ENCODE results near the gene ADSL. TPM values are rescaled to one million over a fixed set of nuclear protein-coding genes. Genes with fewer than 3 reads are reported as not detected.

ADSL gene
- total and polyA plus RNA-seq, 9 of the 15 experiments (the other 6 are each of a cell fraction or from before 2014, with no cell fraction given), result 112 to 322 (median 146) TPM

GRCh38 chr22:40322021-40322420, 24.3 kb upstream of the ADSL start (continued):
- TF ChIP-seq TFAP4 (CRISPR knock-in tag; IDR thresholded peaks at IDR 0.05; ENCODE audit: borderline replicate concordance) (no peak), CBFB (CRISPR knock-in tag; IDR thresholded peaks at IDR 0.05) (no peak), MYBL2 (IDR thresholded peaks at IDR 0.05; ENCODE audit: low read depth) (no peak), MYBL2 (CRISPR knock-in tag; IDR thresholded peaks at IDR 0.05; ENCODE audit: borderline replicate concordance) (no peak), SRSF3 (IDR thresholded peaks at IDR 0.05; ENCODE audit: insufficient read depth, low read length) (no peak), STAT5B (CRISPR knock-in tag; IDR thresholded peaks at IDR 0.05) (no peak), RB1 (IDR thresholded peaks at IDR 0.05; ENCODE audit: low read depth) (no peak), ZNF212 (CRISPR knock-in tag; IDR thresholded peaks at IDR 0.05) (no peak), FOS (IDR thresholded peaks at IDR 0.05; ENCODE audit: extremely low read depth, insufficient read length) (no peak), PHF21A (IDR thresholded peaks at IDR 0.05; ENCODE audit: borderline replicate concordance, low read depth) (no peak), ILF3 (IDR thresholded peaks at IDR 0.05; ENCODE audit: borderline replicate concordance) (no peak), ZNF644 (tag; IDR thresholded peaks at IDR 0.05; ENCODE audit: low read depth) (no peak), NFYB (IDR thresholded peaks at IDR 0.05; ENCODE audit: extremely low read depth, insufficient read length) (no peak), TEAD1 (CRISPR knock-in tag; IDR thresholded peaks at IDR 0.05) (no peak), HNRNPUL1 (IDR thresholded peaks at IDR 0.05; ENCODE audit: low read length) (no peak), FOXP4 (CRISPR knock-in tag; IDR thresholded peaks at IDR 0.05; ENCODE audit: borderline replicate concordance) (no peak), SMAD3 (CRISPR knock-in tag; conservative IDR thresholded peaks at IDR 0.05) (0 out of 2 replicates have a peak, but pooled peaks have one; percentile 37), ZNF436 (CRISPR knock-in tag; IDR thresholded peaks at IDR 0.05) (no peak), RCOR1 (IDR thresholded peaks at IDR 0.05; ENCODE audit: borderline replicate concordance in 1 of 2, low read depth in 2 of 2, low read length in 2 of 2) (peak; percentile 85 to 98), NFATC3 (IDR thresholded peaks at IDR 0.05) (no peak), HNRNPK (IDR thresholded peaks at IDR 0.05; ENCODE audit: low read depth, low read length, poor library complexity, severe bottlenecking) (no peak), RHOXF2B (CRISPR knock-in tag; conservative IDR thresholded peaks at IDR 0.05) (no peak), ZNF584 (CRISPR knock-in tag; IDR thresholded peaks at IDR 0.05; ENCODE audit: low read depth) (no peak), CBFA2T2 (conservative IDR thresholded peaks at IDR 0.05) (peak; percentile 93), CHD4 (IDR thresholded peaks at IDR 0.05; ENCODE audit: insufficient read depth, insufficient replicate concordance, low read depth, low read length, poor library complexity, severe bottlenecking) (no peak)

Data from K562 (cell line).